A549 (cell line): ENCODE results near the gene BPIFB1. TPM values are rescaled to one million over a fixed set of nuclear protein-coding genes. Genes with fewer than 3 reads are reported as not detected.

Source experiments
- ATAC-seq, 2 experiments: fragments of 200-7000 bp in 1 of 2; fragments of >200 bp in 1 of 2; cut with Nextera tagmentation in 1 of 2; cut with Tn5 transposase in 1 of 2; 3 replicates each; pipeline versions ENCODE4 v1.8.0 to v1.9.1; 2018 to 2020; ENCODE audit warnings: mild to moderate bottlenecking in 1 of 2, moderate library complexity in 1 of 2
- CTCF ChIA-PET: fragments of 300-600 bp; sonication (Branson Sonifier 250); formaldehyde crosslinking; extraction: SDS; loops from one replicate; lab custom pipeline; 2021; ENCODE audit warnings: antibody characterized with exemption, inconsistent platforms; lab: Yijun Ruan, JAX
- POLR2A ChIA-PET: fragments of 350-600 bp; formaldehyde crosslinking; extraction: SDS; loops from one replicate; lab custom pipeline; 2021; ENCODE audit warnings: antibody characterized with exemption, inconsistent platforms; lab: Yijun Ruan, JAX
- DNase-seq, 2 experiments: peaks; one replicate each; pipeline versions ENCODE4 v3.0.0 to v3.0.0-alpha.2; 2011 to 2016; ENCODE audit warnings: low read depth in 1 of 2, low spot score in 1 of 2
- FAIRE-seq: peaks from 2 replicates; lab custom pipeline; 2011; peaks lifted over from hg19 to GRCh38; lab: Jason Lieb, UNC
- H3K27ac ChIP-seq, 2 experiments: fragments of >200 bp; sonication (Bioruptor Twin); formaldehyde crosslinking; 3 replicates each; pipeline ENCODE4 v1.5.1; 2016 to 2017
- H3K4me1 ChIP-seq: fragments of >200 bp; sonication (Bioruptor Twin); formaldehyde crosslinking; 3 replicates; pipeline ENCODE4 v1.6.1; 2016
- H3K4me2 ChIP-seq: fragments of >200 bp; sonication (Bioruptor Twin); formaldehyde crosslinking; 3 replicates; pipeline ENCODE4 v1.6.1; 2016
- H3K4me3 ChIP-seq: fragments of >200 bp; sonication (Bioruptor Twin); formaldehyde crosslinking; 3 replicates; pipeline ENCODE4 v1.5.1; 2016
- H3K9me3 ChIP-seq: fragments of >200 bp; sonication (Bioruptor Twin); formaldehyde crosslinking; 3 replicates; pipeline ENCODE4 v1.6.1; 2016
- BHLHE40 ChIP-seq: IDR thresholded peaks from 2 replicates; pipeline ENCODE4 v1.6.1; 2012; ENCODE audit warnings: low read depth, low read length, inconsistent platforms
- CBX2 ChIP-seq: fragments of 200-600 bp; sonication (generic); IDR thresholded peaks from 2 replicates; pipeline ENCODE4 v1.6.1; 2016; ENCODE audit warnings: low read depth, mild to moderate bottlenecking, borderline replicate concordance
- CHD2 ChIP-seq: fragments of 150-350 bp; IDR thresholded peaks from 2 replicates; pipeline ENCODE4 v1.6.1; 2014; ENCODE audit warnings: low read length; ENCODE audit not compliant: partially characterized antibody
- EHF ChIP-seq: fragments of 250-450 bp; sonication (Bioruptor Pico); IDR thresholded peaks from 2 replicates; pipeline ENCODE4 v1.5.0; 2020; ENCODE audit warnings: mild to moderate bottlenecking
- EHMT2 ChIP-seq: fragments of 200-600 bp; sonication (generic); IDR thresholded peaks from 2 replicates; pipeline ENCODE4 v1.6.1; 2016; ENCODE audit warnings: antibody characterized with exemption, low read depth, mild to moderate bottlenecking, moderate library complexity
- ESRRA ChIP-seq: fragments of 150-350 bp; IDR thresholded peaks from 2 replicates; pipeline ENCODE4 v1.6.1; 2014; ENCODE audit warnings: mild to moderate bottlenecking, low read length, borderline replicate concordance
- HEYL ChIP-seq: fragments of 250-450 bp; sonication (Bioruptor Pico); IDR thresholded peaks from 2 replicates; pipeline ENCODE4 v1.8.0; 2021; ENCODE audit warnings: mild to moderate bottlenecking, moderate library complexity
- JUN ChIP-seq, 2 experiments: fragments of >200 bp; sonication (Bioruptor Twin); formaldehyde crosslinking; IDR thresholded peaks; 2 replicates in 1 of 2; 3 replicates in 1 of 2; pipeline ENCODE4 v1.6.1; 2016 to 2017
- JUNB ChIP-seq: fragments of >200 bp; sonication (Bioruptor Twin); formaldehyde crosslinking; IDR thresholded peaks from 2 replicates; pipeline ENCODE4 v1.6.1; 2016
- KDM1A ChIP-seq: fragments of 200-600 bp; sonication (generic); IDR thresholded peaks from 2 replicates; pipeline ENCODE4 v1.6.1; 2016; ENCODE audit warnings: low read depth, mild to moderate bottlenecking
- MAZ ChIP-seq: fragments of 150-350 bp; IDR thresholded peaks from 2 replicates; pipeline ENCODE4 v1.6.1; 2014; ENCODE audit warnings: antibody characterized with exemption, low read depth, low read length, borderline replicate concordance
- NFE2L2 ChIP-seq: fragments of 150-350 bp; conservative IDR thresholded peaks from 2 replicates; pipeline ENCODE4 v1.6.1; 2014; ENCODE audit warnings: low read length
- NPAS2 ChIP-seq: fragments of 250-450 bp; sonication (Bioruptor Pico); IDR thresholded peaks from 2 replicates; pipeline ENCODE4 v1.8.0; 2022; ENCODE audit warnings: mild to moderate bottlenecking, moderate library complexity, borderline replicate concordance
- NR3C1 ChIP-seq: fragments of >200 bp; sonication (Bioruptor Twin); formaldehyde crosslinking; IDR thresholded peaks from 3 replicates; pipeline ENCODE4 v1.6.1; 2017
- POLR2AphosphoS2 ChIP-seq: conservative IDR thresholded peaks from 2 replicates; pipeline ENCODE4 v1.6.1; 2012; ENCODE audit warnings: low read length, improper control_type of control experiment, inconsistent platforms
- RARB ChIP-seq: fragments of 250-450 bp; sonication (Bioruptor Pico); IDR thresholded peaks from 2 replicates; pipeline ENCODE4 v1.8.0; 2021; ENCODE audit warnings: mild to moderate bottlenecking, moderate library complexity
- RFX5 ChIP-seq: fragments of 450-650 bp; IDR thresholded peaks from 2 replicates; pipeline ENCODE4 v1.7.1; 2014; ENCODE audit warnings: antibody characterized with exemption, mild to moderate bottlenecking, moderate library complexity
- RNF2 ChIP-seq: fragments of 200-600 bp; sonication (generic); IDR thresholded peaks from 2 replicates; pipeline ENCODE4 v1.6.1; 2016; ENCODE audit warnings: low read depth, mild to moderate bottlenecking, antibody characterized with exemption, moderate library complexity, borderline replicate concordance
- TFCP2L1 ChIP-seq: fragments of 250-450 bp; sonication (Bioruptor Pico); IDR thresholded peaks from 2 replicates; pipeline ENCODE4 v1.5.0; 2021; ENCODE audit warnings: mild to moderate bottlenecking
- ZFP36 ChIP-seq: fragments of 450-650 bp; IDR thresholded peaks from 2 replicates; pipeline ENCODE4 v1.6.1; 2014; ENCODE audit warnings: borderline replicate concordance; ENCODE audit not compliant: partially characterized antibody
- ZNF302 ChIP-seq: fragments of 250-450 bp; sonication (Bioruptor Pico); IDR thresholded peaks from 2 replicates; pipeline ENCODE4 v1.9.0; 2021; ENCODE audit warnings: inconsistent platforms, mild to moderate bottlenecking, moderate library complexity
- WGBS: methylation state at CpG from one replicate; pipeline ENCODE4 v1.1.6; 2017; ENCODE audit errors: missing lambda C conversion rate; 5-methylcytosine and 5-hydroxymethylcytosine counted together
- polyA plus RNA-seq, 4 experiments: library from polyadenylated mRNA; depleted of rRNA in 3 of 4; stranded (reverse); fragments of >200 nt; fragmentation: RNase III in 1 of 4; extraction: RNeasy Plus Mini Kit Qiagen cat#74134 plus additional on column Dnase treatment in 1 of 4; gene quantifications; 2 replicates in 3 of 4; 3 replicates in 1 of 4; pipeline ENCODE4 v1.2.3, GENCODE V29; 2011 to 2017
- TF ChIP-seq, protein P1 (sequence below): IDR thresholded peaks from 2 replicates; pipeline ENCODE4 v1.6.1; 2012
- TF ChIP-seq, protein P2 (sequence below): fragments of >200 bp; sonication (Bioruptor Twin); formaldehyde crosslinking; IDR thresholded peaks from 3 replicates; pipeline ENCODE4 v1.6.1; 2016
- TF ChIP-seq, protein P3 (sequence below): fragments of 250-450 bp; sonication (Bioruptor Pico); IDR thresholded peaks from 2 replicates; pipeline ENCODE4 v1.5.0; 2021; ENCODE audit warnings: mild to moderate bottlenecking, moderate library complexity, borderline replicate concordance
- TF ChIP-seq, protein P4 (sequence below): IDR thresholded peaks from 2 replicates; pipeline ENCODE4 v1.6.1; 2012

BPIFB1 gene
- polyA plus RNA-seq, 2 of the 4 experiments (the other 2 are of a cell fraction) = 0.18 TPM; not detected in 1

DNA sequence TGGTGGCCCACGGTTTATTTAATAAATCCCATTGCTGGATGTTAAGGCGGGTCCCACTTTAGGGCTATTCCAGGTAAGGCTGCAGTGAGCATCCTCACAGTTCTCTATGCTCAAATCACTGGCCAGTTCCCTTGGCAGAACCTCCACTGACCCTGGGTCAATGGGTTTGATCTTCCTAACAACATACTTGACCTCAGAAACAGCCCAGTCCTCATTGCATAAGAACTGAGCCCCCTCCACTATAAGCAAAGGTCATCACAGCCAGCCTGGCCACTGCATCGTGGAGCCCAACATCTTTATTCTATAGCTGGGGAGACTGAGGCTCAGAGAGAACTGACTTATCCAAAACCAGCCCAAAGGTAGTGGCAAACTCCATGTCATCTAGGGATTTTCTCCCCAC, 4.3 kb upstream of the BPIFB1 start:
- H3K4me2 ChIP-seq = no peak overlapping the region
- no peak for DNase-seq
- ATAC-seq = no peak
- peaks cover 5% of the 10 kb centered on the region; the same call in 2 of the 3 replicates for H3K4me1 ChIP-seq
- H3K27ac ChIP-seq = no peak overlapping the region
- no peak overlapping the region for H3K4me3 ChIP-seq
- no peak for FAIRE-seq
- TF ChIP-seq RARB (CRISPR knock-in tag) = no peak
- TF ChIP-seq CHD2 = no peak
- no peak for TF ChIP-seq RNF2
- no peak for TF ChIP-seq NFE2L2
- TF ChIP-seq ESRRA = no peak
- TF ChIP-seq EHMT2 = no peak
- no peak for TF ChIP-seq JUN (IDR thresholded peaks at IDR 0.05)
- no peak for TF ChIP-seq POLR2AphosphoS2
- TF ChIP-seq, protein P1, sequence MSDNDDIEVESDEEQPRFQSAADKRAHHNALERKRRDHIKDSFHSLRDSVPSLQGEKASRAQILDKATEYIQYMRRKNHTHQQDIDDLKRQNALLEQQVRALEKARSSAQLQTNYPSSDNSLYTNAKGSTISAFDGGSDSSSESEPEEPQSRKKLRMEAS = no peak
- no peak for TF ChIP-seq ZNF302 (CRISPR knock-in tag)
- H3K9me3 ChIP-seq = no peaks in the 10 kb centered on the region
- ChIA-PET POLR2A (no interaction called here), CTCF (interaction anchor here (0.9 to 1.1 kb wide), 4 partner anchors 13 to 21 kb away, joined by 3 to 9 read pairs (median 4); no protein-coding TSS in a partner anchor)
- WGBS = 32% methylated on average over 3 of the region's 3 CpGs

DNA sequence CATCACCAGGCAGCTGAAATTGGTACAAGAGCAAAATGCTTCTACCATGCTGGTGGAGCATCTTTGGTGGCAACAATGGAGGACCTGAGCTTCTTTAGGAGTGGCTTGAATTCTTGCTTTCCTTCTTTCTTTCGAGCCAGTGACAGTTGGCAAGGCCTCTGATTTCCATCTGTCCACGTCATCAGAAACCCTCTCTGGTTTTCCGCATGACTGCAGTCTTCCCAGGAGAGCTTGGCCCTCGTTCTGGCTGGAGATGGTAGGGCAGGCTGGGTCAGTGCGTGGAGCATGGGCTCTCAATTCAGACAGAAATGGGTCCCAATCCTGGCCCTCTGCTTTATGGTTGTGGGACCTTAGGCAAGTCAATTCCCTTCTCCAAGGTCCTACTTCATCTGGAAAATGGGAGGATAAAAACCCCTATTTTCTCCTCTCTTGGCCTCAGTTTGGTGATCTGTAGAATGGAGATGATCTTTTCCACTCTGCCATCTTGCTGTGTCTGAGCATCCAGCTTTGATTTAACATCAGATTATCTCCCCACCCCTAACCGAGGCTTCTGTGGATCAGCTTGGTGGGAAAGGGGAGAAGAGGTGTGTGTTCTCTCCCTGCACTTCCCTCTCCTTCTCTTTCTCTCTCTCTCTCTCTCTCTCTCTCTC, 3.6 kb upstream of the BPIFB1 start:
- WGBS = 53% methylated on average over 6 of the region's 6 CpGs
- TF ChIP-seq NR3C1 (no peak), MAZ (no peak), EHMT2 (no peak), JUN (IDR thresholded peaks at IDR 0.05) (no peak), POLR2AphosphoS2 (no peak), ZFP36 (no peak), BHLHE40 (no peak), RNF2 (no peak), JUNB (no peak), HEYL (CRISPR knock-in tag) (no peak), EHF (no peak), NPAS2 (CRISPR knock-in tag) (no peak), CBX2 (no peak), RARB (CRISPR knock-in tag) (no peak), RFX5 (no peak), TFCP2L1 (CRISPR knock-in tag) (no peak), KDM1A (no peak)
- TF ChIP-seq, protein P2, sequence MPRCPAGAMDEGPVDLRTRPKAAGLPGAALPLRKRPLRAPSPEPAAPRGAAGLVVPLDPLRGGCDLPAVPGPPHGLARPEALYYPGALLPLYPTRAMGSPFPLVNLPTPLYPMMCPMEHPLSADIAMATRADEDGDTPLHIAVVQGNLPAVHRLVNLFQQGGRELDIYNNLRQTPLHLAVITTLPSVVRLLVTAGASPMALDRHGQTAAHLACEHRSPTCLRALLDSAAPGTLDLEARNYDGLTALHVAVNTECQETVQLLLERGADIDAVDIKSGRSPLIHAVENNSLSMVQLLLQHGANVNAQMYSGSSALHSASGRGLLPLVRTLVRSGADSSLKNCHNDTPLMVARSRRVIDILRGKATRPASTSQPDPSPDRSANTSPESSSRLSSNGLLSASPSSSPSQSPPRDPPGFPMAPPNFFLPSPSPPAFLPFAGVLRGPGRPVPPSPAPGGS = no peak
- TF ChIP-seq, protein P3, sequence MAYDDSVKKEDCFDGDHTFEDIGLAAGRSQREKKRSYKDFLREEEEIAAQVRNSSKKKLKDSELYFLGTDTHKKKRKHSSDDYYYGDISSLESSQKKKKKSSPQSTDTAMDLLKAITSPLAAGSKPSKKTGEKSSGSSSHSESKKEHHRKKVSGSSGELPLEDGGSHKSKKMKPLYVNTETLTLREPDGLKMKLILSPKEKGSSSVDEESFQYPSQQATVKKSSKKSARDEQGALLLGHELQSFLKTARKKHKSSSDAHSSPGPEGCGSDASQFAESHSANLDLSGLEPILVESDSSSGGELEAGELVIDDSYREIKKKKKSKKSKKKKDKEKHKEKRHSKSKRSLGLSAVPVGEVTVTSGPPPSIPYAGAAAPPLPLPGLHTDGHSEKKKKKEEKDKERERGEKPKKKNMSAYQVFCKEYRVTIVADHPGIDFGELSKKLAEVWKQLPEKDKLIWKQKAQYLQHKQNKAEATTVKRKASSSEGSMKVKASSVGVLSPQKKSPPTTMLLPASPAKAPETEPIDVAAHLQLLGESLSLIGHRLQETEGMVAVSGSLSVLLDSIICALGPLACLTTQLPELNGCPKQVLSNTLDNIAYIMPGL (CRISPR knock-in tag) = no peak
- TF ChIP-seq, protein P4, sequence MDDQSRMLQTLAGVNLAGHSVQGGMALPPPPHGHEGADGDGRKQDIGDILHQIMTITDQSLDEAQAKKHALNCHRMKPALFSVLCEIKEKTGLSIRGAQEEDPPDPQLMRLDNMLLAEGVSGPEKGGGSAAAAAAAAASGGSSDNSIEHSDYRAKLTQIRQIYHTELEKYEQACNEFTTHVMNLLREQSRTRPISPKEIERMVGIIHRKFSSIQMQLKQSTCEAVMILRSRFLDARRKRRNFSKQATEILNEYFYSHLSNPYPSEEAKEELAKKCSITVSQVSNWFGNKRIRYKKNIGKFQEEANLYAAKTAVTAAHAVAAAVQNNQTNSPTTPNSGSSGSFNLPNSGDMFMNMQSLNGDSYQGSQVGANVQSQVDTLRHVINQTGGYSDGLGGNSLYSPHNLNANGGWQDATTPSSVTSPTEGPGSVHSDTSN = no peak
- H3K4me3 ChIP-seq = no peak overlapping the region
- no peak overlapping the region for H3K27ac ChIP-seq
- no peaks in the 10 kb centered on the region for H3K9me3 ChIP-seq
- H3K4me1 ChIP-seq = peaks cover 5% of the 10 kb centered on the region; the same call in 2 of the 3 replicates
- DNase-seq (no peak), ATAC-seq (no peak), FAIRE-seq (no peak)
- CTCF ChIA-PET = interaction anchor here (0.9 to 1.1 kb wide), 4 partner anchors 12 to 20 kb away, joined by 3 to 9 read pairs (median 4); no protein-coding TSS in a partner anchor
- H3K4me2 ChIP-seq = no peak overlapping the region
- POLR2A ChIA-PET = no interaction called here
